ENCODE measurements around the gene MYMX. TPM values are rescaled to one million over a fixed set of nuclear protein-coding genes. Genes with fewer than 3 reads are reported as not detected.

The MYMX gene
- total and polyA plus RNA-seq, 2 experiments from 2014 or later = 1.0 TPM; not detected in 1

DNA sequence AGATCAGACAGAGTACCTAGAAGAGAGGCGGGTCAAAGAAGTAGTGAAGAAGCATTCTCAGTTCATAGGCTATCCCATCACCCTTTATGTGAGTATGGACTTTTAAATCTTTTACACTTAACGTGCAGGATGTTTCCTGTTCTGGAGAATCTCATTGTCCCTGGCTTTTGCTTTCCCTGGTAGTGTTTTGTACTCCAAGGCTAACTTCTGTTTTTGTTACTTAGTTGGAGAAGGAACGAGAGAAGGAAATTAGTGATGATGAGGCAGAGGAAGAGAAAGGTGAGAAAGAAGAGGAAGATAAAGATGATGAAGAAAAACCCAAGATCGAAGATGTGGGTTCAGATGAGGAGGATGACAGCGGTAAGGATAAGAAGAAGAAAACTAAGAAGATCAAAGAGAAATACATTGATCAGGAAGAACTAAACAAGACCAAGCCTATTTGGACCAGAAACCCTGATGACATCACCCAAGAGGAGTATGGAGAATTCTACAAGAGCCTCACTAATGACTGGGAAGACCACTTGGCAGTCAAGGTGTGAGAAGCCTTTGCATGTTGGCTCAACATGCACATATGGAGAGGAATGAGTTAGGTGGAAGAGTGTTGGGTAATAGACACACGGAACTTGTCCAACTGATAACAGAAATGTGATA, 33.5 kb downstream of the MYMX start:
- Histone ChIP-seq H3K27me3 (no peaks in the 10 kb centered on the region), H3K4me1 (ENCODE audit: low read depth) (peaks cover 8% of the 10 kb centered on the region), H3K4me3 (no peak overlapping the region), H3K27ac (no peak overlapping the region), H3K36me3 (peaks cover 64% of the 10 kb centered on the region), H3K9me3 (ENCODE audit: low read depth) (no peaks in the 10 kb centered on the region)
- TF ChIP-seq, protein P1, sequence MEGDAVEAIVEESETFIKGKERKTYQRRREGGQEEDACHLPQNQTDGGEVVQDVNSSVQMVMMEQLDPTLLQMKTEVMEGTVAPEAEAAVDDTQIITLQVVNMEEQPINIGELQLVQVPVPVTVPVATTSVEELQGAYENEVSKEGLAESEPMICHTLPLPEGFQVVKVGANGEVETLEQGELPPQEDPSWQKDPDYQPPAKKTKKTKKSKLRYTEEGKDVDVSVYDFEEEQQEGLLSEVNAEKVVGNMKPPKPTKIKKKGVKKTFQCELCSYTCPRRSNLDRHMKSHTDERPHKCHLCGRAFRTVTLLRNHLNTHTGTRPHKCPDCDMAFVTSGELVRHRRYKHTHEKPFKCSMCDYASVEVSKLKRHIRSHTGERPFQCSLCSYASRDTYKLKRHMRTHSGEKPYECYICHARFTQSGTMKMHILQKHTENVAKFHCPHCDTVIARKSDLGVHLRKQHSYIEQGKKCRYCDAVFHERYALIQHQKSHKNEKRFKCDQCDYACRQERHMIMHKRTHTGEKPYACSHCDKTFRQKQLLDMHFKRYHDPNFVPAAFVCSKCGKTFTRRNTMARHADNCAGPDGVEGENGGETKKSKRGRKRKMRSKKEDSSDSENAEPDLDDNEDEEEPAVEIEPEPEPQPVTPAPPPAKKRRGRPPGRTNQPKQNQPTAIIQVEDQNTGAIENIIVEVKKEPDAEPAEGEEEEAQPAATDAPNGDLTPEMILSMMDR (IDR thresholded peaks at IDR 0.05; ENCODE audit: low read depth, low read length) = no peak
- no peak for DNase-seq (ENCODE audit: low read depth in 1 of 2, low spot score in 1 of 2)

DNA sequence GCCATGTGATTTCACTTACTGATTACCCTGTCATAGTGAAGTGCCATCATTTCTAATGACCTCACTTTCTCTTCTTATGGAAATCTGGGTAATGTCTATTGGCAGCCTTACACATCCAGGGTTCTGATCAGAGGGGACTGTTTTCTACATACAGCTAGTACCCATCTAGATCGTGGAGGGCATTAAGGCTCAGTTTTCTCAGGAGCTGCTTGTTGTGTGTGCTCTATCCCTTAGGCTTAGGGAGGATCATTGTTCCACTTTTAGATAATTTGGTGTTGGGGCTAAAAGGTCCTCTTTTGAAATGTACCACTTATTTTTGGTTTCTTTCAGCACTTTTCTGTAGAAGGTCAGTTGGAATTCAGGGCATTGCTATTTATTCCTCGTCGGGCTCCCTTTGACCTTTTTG, 34.0 kb downstream of the MYMX start:
- Histone ChIP-seq H3K4me3 (no peak overlapping the region), H3K4me1 (ENCODE audit: low read depth) (peaks cover 8% of the 10 kb centered on the region), H3K27me3 (no peaks in the 10 kb centered on the region), H3K9me3 (ENCODE audit: low read depth) (no peaks in the 10 kb centered on the region), H3K27ac (peak overlapping the region; percentile 23), H3K36me3 (peaks cover 69% of the 10 kb centered on the region)
- DNase-seq (ENCODE audit: low read depth in 1 of 2, low spot score in 1 of 2) = no peak
- TF ChIP-seq, protein P1 (IDR thresholded peaks at IDR 0.05; ENCODE audit: low read depth, low read length) = no peak

DNA sequence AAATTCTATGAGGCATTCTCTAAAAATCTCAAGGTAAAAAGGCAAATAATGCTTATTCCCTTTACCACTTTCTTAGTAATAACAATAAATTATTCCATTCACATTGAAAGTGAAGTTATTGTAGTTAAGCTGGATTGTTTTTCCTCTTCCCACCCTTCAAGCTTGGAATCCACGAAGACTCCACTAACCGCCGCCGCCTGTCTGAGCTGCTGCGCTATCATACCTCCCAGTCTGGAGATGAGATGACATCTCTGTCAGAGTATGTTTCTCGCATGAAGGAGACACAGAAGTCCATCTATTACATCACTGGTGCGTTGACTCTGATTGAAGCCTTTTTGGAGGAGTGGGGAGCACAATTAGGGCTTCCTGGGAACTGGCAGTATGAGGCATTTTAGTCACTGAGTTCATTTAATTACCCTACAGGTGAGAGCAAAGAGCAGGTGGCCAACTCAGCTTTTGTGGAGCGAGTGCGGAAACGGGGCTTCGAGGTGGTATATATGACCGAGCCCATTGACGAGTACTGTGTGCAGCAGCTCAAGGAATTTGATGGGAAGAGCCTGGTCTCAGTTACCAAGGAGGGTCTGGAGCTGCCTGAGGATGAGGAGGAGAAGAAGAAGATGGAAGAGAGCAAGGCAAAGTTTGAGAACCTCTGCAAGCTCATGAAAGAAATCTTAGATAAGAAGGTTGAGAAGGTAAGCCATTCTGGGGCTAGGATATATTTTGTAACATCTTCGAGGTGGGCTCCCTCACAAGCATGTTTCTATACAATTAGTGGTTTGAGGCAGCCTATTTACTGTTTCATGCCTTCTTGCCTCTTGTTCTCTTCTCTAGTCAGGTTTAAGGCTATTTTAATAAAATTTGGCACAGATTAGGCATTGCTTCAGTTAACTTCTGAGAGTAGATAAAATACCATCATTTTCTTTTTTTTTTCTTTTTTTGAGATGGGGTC, 35.1 kb downstream of the MYMX start:
- H3K4me3 ChIP-seq = no peak overlapping the region
- H3K27me3 ChIP-seq = no peaks in the 10 kb centered on the region
- H3K27ac ChIP-seq = peak overlapping the region; percentile 16
- DNase-seq (ENCODE audit: low read depth in 1 of 2, low spot score in 1 of 2) = no peak
- H3K9me3 ChIP-seq (ENCODE audit: low read depth) = no peaks in the 10 kb centered on the region
- TF ChIP-seq, protein P1 (IDR thresholded peaks at IDR 0.05; ENCODE audit: low read depth, low read length) = no peak
- peaks cover 8% of the 10 kb centered on the region for H3K4me1 ChIP-seq (ENCODE audit: low read depth)
- H3K36me3 ChIP-seq = peaks cover 70% of the 10 kb centered on the region

DNA sequence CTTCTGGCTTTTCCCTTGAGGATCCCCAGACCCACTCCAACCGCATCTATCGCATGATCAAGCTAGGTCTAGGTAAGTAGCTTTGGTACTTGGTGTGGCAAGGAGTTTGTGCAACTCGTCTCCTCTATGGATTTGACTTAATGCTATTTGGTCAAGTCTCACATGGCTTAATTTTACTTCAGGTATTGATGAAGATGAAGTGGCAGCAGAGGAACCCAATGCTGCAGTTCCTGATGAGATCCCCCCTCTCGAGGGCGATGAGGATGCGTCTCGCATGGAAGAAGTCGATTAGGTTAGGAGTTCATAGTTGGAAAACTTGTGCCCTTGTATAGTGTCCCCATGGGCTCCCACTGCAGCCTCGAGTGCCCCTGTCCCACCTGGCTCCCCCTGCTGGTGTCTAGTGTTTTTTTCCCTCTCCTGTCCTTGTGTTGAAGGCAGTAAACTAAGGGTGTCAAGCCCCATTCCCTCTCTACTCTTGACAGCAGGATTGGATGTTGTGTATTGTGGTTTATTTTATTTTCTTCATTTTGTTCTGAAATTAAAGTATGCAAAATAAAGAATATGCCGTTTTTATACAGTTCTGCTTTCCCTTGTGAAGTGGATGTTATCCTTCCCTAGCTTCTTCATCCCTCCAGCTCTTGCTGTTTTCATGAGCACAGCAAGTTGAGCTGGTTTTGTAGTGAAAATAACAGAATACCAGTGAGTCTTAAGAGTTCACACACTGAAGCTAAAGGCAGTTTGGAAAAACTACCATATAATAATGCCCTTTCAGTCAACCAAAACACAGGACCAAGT, 36.8 kb downstream of the MYMX start:
- no peak overlapping the region for H3K27ac ChIP-seq
- peaks cover 6% of the 10 kb centered on the region for H3K4me1 ChIP-seq (ENCODE audit: low read depth)
- peaks cover 70% of the 10 kb centered on the region for H3K36me3 ChIP-seq
- TF ChIP-seq, protein P1 (IDR thresholded peaks at IDR 0.05; ENCODE audit: low read depth, low read length) = peak; percentile 56
- H3K27me3 ChIP-seq = no peaks in the 10 kb centered on the region
- H3K9me3 ChIP-seq (ENCODE audit: low read depth) = no peaks in the 10 kb centered on the region
- peak; percentile 50 to 65 for DNase-seq (ENCODE audit: low read depth in 1 of 2, low spot score in 1 of 2)
- H3K4me3 ChIP-seq = no peak overlapping the region

All from cardiac muscle cell (in vitro differentiated cells and primary cell).